K562 (cell line): ENCODE results near the gene HSD17B8. TPM values are rescaled to one million over a fixed set of nuclear protein-coding genes. Genes with fewer than 3 reads are reported as not detected.

Experiments used
- BCL6 ChIP-seq: fragments of 250-450 bp; sonication (Bioruptor Pico); IDR thresholded peaks from 2 replicates; pipeline ENCODE4 v1.4.0; 2020
- CCNT2 ChIP-seq: IDR thresholded peaks from 2 replicates; pipeline ENCODE4 v1.6.1; 2011; ENCODE audit warnings: borderline replicate concordance, low read depth, mild to moderate bottlenecking, moderate library complexity, mixed read lengths, low read length; ENCODE audit not compliant: insufficient read length; ENCODE audit errors: extremely low read depth
- CXXC5 ChIP-seq: fragments of 250-450 bp; sonication (Bioruptor Pico); IDR thresholded peaks from 2 replicates; pipeline ENCODE4 v1.8.0; 2022; ENCODE audit warnings: inconsistent platforms, mild to moderate bottlenecking, moderate library complexity
- ELK1 ChIP-seq: sonication (generic); formaldehyde crosslinking; IDR thresholded peaks from 2 replicates; pipeline ENCODE4 v1.8.1; 2022; ENCODE audit warnings: missing genetic modification reagents
- ESRRA ChIP-seq: fragments of 450-650 bp; IDR thresholded peaks from 2 replicates; pipeline ENCODE4 v1.6.1; 2014; ENCODE audit warnings: low read depth, mild to moderate bottlenecking, moderate library complexity, borderline replicate concordance
- MECOM ChIP-seq: fragments of 250-450 bp; sonication (Bioruptor Pico); IDR thresholded peaks from 2 replicates; pipeline ENCODE4 v1.8.0; 2022; ENCODE audit warnings: inconsistent platforms
- MEF2A ChIP-seq: IDR thresholded peaks from 2 replicates; pipeline ENCODE4 v1.6.1; 2011; ENCODE audit warnings: low read depth, mild to moderate bottlenecking, low read length, moderate library complexity; ENCODE audit not compliant: control insufficient read depth
- MLX ChIP-seq, 2 experiments: fragments of 450-650 bp in 1 of 2; sonication (generic) in 1 of 2; formaldehyde crosslinking; conservative IDR thresholded peaks; 2 replicates each; pipeline versions ENCODE4 v1.4.0 to v1.8.1; 2020 to 2022; ENCODE audit warnings: mild to moderate bottlenecking in 1 of 2, missing genetic modification reagents in 1 of 2
- NBN ChIP-seq: fragments of 450-650 bp; IDR thresholded peaks from 2 replicates; pipeline ENCODE4 v1.6.1; 2016; ENCODE audit warnings: low read depth, mild to moderate bottlenecking
- NCOR1 ChIP-seq: fragments of 450-650 bp; IDR thresholded peaks from 2 replicates; pipeline ENCODE4 v1.6.1; 2016; ENCODE audit warnings: mild to moderate bottlenecking, moderate library complexity
- NFIX ChIP-seq: fragments of 250-450 bp; sonication (Bioruptor Pico); IDR thresholded peaks from 2 replicates; pipeline ENCODE4 v1.4.0; 2020; ENCODE audit warnings: low read depth, mild to moderate bottlenecking, moderate library complexity
- NR1H2 ChIP-seq: sonication (generic); formaldehyde crosslinking; IDR thresholded peaks from 2 replicates; pipeline ENCODE4 v1.4.0; 2020; ENCODE audit warnings: mild to moderate bottlenecking, missing genetic modification reagents
- RBBP5 ChIP-seq: fragments of 200-600 bp; sonication (generic); IDR thresholded peaks from 2 replicates; pipeline ENCODE4 v1.6.1; 2012; ENCODE audit warnings: borderline replicate concordance, mild to moderate bottlenecking, low read length, control low read depth, inconsistent platforms; ENCODE audit not compliant: insufficient read depth, poor library complexity, severe bottlenecking
- STAT6 ChIP-seq: sonication (generic); formaldehyde crosslinking; IDR thresholded peaks from 2 replicates; pipeline ENCODE4 v1.8.1; 2023; ENCODE audit warnings: mild to moderate bottlenecking, missing genetic modification reagents
- SUPT5H ChIP-seq: fragments of 450-650 bp; IDR thresholded peaks from 2 replicates; pipeline ENCODE4 v1.6.1; 2016
- TEAD2 ChIP-seq: fragments of 450-650 bp; IDR thresholded peaks from 2 replicates; pipeline ENCODE4 v1.6.1; 2016; ENCODE audit warnings: missing genetic modification characterization, control low read depth, missing compliant biosample characterization
- XRCC5 ChIP-seq: fragments of 200-400 bp; formaldehyde crosslinking; IDR thresholded peaks from 2 replicates; pipeline ENCODE4 v1.6.1; 2017; ENCODE audit warnings: low read depth, mild to moderate bottlenecking, low read length
- ZBTB5 ChIP-seq: fragments of 450-650 bp; IDR thresholded peaks from 2 replicates; pipeline ENCODE4 v1.6.1; 2017; ENCODE audit warnings: antibody characterized with exemption
- ZFP30 ChIP-seq: fragments of 250-450 bp; sonication (Bioruptor Pico); IDR thresholded peaks from 2 replicates; pipeline ENCODE4 v1.8.0; 2022; ENCODE audit warnings: moderate library complexity, mild to moderate bottlenecking, inconsistent platforms, borderline replicate concordance
- ZNF143 ChIP-seq: sonication (generic); formaldehyde crosslinking; IDR thresholded peaks from 2 replicates; pipeline ENCODE4 v1.9.0; 2022; ENCODE audit warnings: mild to moderate bottlenecking, missing genetic modification reagents
- ZNF384 ChIP-seq: IDR thresholded peaks from 2 replicates; pipeline ENCODE4 v1.6.1; 2012; ENCODE audit warnings: low read depth, low read length, improper control_type of control experiment
- polyA plus RNA-seq, 8 experiments: library from polyadenylated mRNA; depleted of rRNA in 4 of 8; stranded (reverse) in 5 of 8; unstranded in 3 of 8; fragments of >200 nt; fragmentation: Nextera tagmentation in 2 of 8; fragmentation: Illumina TruSeq in 1 of 8; extraction: Ambion mirVana in 2 of 8; extraction: Trizol in 1 of 8; gene quantifications; 2 replicates each; pipeline versions ENCODE4 v1.2.1 to v1.2.3, GENCODE V29; 2011 to 2014; ENCODE audit warnings: inconsistent platforms in 1 of 8, missing spikeins in 1 of 8
- total RNA-seq, 7 experiments: library from RNA; depleted of rRNA in 6 of 7; stranded (reverse); fragments of >200 nt in 6 of 7; fragmentation: Illumina TruSeq in 2 of 7; extraction: Trizol in 2 of 7; gene quantifications; 2 replicates each; pipeline versions ENCODE4 v1.2.1 to v1.2.3, GENCODE V29; 2011 to 2021; ENCODE audit warnings: low replicate concordance in 1 of 7

The HSD17B8 gene
- total and polyA plus RNA-seq, 9 of the 15 experiments (the other 6 are each of a cell fraction or from before 2014, with no cell fraction given) = 3.7 to 35.2 (median 14.2) TPM

- no peak; the same call in none of the 2 replicates for TF ChIP-seq NBN
- no peak for TF ChIP-seq MEF2A
- no peak for TF ChIP-seq ZNF143 (CRISPR knock-in tag)
- peak; percentile 53 for TF ChIP-seq NCOR1
- TF ChIP-seq NFIX (CRISPR knock-in tag) = 0 out of 2 replicates have a peak, but pooled peaks have one; percentile 5
- TF ChIP-seq ESRRA = peak; percentile 95
- 0 out of 2 replicates have a peak, but pooled peaks have one; percentile 12 for TF ChIP-seq NR1H2 (CRISPR knock-in tag)
- 0 out of 2 replicates have a peak, but pooled peaks have one; percentile 42 for TF ChIP-seq ZBTB5
- 0 out of 2 replicates have a peak, but pooled peaks have one; percentile 91 for TF ChIP-seq STAT6 (CRISPR knock-in tag)
- TF ChIP-seq SUPT5H = peak; percentile 91
- TF ChIP-seq RBBP5 = peak; percentile 78
- TF ChIP-seq BCL6 (CRISPR knock-in tag) = no peak
- no peak; the same call in 1 of the 2 replicates for TF ChIP-seq XRCC5
- TF ChIP-seq CXXC5 (CRISPR knock-in tag) = peak; percentile 90
- no peak for TF ChIP-seq ELK1 (CRISPR knock-in tag)
- no peak for TF ChIP-seq TEAD2 (tag)
- TF ChIP-seq ZFP30 (CRISPR knock-in tag) = no peak
- peak; percentile 91 for TF ChIP-seq CCNT2
- no peak for TF ChIP-seq MECOM
- 0 out of 4 replicates have a peak, but pooled peaks of 1 of the 2 experiments have one; percentile 26 for TF ChIP-seq MLX (CRISPR knock-in tag; conservative IDR thresholded peaks at IDR 0.05)
- no peak for TF ChIP-seq ZNF384
Observed at GRCh38 chr6:33248932-33249731, 44.7 kb downstream of the HSD17B8 start (continued).
